Stimulated activated CD4-positive, alpha-beta T cell treated with anti-CD3 and anti-CD28 coated beads, TNF-alpha, amount 100 ng/mL, for 4 hours (primary cell): ENCODE data around the gene TENM4.

ENCODE experiments used
- DNase-seq, 3 experiments: peaks; one replicate each; pipeline ENCODE4 v3.0.0-alpha.2; 2020; ENCODE audit warnings: low read depth in 3 of 3

TENM4 gene

GRCh38 chr11:79304599-79305212 is 136.1 kb downstream of the TENM4 start:
- no peak for DNase-seq

- DNase-seq, result no peak
Measured at GRCh38 chr11:79296141-79296540, 144.7 kb downstream of the TENM4 start.

DNA sequence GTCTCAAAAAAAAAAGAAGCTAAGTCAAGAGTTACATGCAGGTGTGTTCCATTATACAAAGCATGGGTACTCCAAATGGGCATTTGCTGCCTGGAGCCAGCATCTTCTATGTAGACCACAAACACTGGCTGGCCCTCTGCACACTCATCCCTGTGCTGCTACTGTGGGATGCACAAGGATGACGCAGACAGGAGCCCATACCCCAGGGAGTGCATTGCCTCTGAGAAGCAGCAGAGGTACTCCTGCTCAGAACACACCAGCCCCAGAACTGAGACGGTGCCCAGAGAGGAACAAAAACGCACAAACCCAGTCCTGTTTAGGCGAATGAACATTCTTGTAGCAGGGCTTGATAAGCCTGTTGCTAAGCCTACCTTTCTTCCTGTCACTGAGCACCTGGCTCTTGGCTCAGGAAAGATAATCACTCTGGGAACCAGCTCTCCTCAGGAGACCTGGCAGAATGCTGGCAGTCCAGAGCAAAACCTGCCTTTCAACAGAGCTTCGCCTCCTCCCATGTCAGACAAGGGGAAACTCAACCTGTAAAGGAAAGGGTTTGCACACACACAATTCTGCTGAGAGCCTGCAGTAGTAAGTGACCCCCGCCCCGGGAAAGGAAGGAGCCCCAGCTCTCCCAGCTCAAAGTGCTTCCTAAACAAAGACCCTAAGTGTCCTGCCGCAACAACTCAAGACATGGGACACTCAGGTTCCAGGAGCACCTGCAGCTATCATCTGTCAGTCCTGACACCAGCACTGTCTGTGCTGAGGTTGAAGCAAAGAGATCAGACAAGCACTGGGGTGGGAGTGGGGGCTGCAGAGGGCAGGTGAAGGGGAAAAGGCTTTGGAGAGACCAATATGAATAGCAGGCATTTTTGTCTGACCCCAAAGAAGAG is 145.7 kb downstream of the TENM4 start:
- DNase-seq, result no peak

GRCh38 chr11:79291948-79292347 is 148.9 kb downstream of the TENM4 start:
- no peak for DNase-seq

GRCh38 chr11:79290761-79291160 is 150.1 kb downstream of the TENM4 start:
- DNase-seq, result no peak

GRCh38 chr11:79287952-79288351 is 152.9 kb downstream of the TENM4 start:
- no peak for DNase-seq

DNA sequence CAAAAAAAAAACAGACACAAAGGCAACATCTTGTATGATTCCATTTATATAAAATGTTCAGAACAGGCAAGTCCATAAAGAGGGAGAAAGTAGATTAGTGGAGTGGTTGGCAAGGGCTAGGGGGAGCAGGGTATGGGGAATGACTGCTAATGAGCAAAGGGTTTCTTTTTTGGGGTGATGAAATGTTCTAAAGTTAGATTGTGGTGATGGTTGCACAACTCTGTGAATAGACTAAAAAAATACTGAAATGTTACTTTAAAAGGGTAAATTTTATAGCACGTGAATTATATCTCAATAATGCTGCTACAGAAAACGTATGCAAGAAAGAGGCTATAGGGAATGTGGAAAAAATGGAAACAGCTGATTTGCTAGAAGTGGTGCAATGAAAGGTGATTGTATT is 155.1 kb downstream of the TENM4 start:
- no peak for DNase-seq

DNA sequence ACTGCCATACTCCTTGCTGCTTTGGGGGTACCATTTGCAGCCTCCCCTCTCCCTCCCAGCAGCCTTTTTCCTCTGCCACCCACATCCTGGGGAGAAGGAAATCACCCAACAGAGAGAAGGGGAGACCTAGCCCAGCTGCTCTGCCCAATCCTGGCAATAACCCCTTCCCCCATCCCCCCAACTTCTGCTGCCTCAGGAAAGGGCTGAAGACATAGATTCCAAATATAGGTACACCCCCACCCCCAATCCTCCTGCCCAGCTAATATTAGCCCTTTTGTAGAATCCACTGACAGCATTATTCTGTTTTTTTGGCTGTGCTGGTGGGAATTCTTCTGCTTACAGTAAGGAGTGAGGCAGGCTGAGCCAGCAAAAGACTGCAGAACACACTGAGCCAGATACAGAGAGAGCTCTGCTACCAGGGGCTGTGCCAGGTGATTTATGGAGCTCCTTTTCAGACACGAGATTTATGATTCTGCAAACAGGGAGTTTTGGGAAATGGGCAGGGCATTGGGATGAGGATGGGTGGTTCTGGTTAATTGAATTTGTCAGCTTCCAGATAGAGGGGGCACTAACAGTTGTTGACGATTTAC is 164.0 kb downstream of the TENM4 start:
- no peak for DNase-seq

GRCh38 chr11:79274636-79275331 is 166.0 kb downstream of the TENM4 start:
- no peak for DNase-seq

GRCh38 chr11:79273781-79274180 is 167.0 kb downstream of the TENM4 start:
- no peak for DNase-seq

- DNase-seq, result no peak
Measured at GRCh38 chr11:79269611-79270307, 171.1 kb downstream of the TENM4 start.

DNA sequence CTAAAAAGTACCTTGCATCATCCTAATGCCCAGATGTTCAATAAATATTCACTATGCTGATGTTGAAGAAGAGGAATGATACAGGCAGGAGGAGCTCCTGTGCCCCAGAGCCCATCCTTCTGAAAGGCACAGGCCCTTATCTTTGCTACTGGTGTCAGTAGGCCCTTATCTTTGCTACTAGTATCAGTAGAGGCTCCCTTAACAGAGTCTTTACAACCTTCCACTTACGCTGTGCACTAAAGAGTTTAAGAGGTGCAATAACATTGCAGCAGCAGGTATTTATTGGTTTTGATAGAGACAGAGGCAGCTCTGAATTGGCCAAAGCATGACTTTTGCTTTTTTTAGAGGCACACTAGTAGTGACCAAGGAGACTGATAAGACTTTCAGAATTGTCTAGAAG is 174.4 kb downstream of the TENM4 start:
- no peak for DNase-seq

- DNase-seq, result no peak
Measured at GRCh38 chr11:79265756-79266322, 175.0 kb downstream of the TENM4 start.

DNA sequence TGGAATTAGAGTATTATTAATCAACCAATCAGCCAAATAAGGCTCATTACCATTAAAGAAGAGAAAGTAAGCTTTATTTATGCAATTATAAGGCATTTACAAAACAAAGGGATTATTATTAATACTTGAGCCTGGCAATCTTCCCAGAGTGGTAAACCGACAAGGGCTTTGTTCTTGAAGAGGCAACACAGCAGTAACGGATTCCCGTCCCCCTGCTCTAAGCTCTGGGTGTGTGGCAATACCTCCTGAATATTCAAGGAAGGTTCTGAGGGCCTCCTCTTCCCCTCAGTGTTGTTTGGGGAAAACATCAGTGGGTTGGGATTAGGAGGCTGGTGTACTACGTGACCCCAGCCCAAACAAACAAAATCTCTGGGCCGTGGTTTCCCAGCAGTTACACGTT is 176.5 kb downstream of the TENM4 start:
- no peak for DNase-seq

GRCh38 chr11:79263001-79263400 is 177.8 kb downstream of the TENM4 start:
- no peak for DNase-seq

DNA sequence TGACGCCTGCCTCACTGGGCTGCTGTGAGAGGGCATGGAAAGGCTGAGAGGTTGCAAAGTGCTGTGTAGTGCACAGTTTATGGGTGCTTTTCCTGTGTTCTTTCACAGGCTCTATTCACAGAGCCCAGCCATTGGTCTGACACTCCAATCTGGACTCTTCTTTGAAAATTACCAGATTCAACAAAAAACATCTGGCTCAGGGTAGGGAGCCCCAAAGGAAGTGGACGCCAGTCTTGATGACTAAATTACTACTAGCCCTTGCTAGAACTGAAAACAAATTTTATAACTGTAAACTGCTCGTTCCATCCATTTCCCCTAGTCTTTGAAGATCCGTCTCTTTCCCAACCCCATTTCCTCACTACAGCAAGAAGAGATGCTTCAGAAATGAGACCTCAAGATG is 178.6 kb downstream of the TENM4 start:
- no peak for DNase-seq

DNA sequence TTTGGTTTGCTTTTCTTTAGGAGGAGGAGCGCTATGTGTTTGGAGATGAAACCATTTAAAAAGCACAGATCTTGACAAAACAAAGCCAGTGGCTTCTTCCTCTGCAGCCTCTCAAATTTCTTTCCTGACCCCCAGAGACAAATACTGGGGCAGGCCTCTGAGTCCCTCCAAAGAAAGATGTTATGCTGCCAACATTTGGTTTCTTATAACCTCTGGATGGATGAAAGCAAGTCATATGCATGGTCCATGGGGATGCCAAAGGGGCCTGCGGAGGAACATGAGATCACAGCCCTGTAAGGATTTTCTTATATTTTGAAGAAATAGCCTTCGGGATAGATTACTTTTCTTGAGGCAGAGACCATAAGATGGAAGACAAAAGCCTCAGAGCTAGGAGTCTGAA is 179.1 kb downstream of the TENM4 start:
- no peak for DNase-seq

DNA sequence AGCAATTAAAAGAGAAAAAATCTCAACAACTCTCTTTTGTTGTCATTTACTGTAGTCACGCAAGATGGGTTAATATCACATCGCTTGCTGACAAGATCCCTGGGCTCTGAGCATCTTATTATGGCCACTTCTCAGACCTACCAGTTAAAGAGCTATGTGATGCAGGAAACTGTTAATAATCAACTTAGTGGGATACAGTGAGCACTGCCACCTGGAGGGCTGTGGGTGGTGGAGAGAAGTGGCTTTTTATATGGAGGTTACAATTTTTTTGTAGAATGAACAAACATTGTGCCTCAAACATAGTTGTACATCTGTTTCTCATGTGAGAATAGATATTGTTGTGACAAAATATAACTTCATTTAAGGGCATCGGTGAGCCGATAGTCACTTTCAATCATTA is 181.0 kb downstream of the TENM4 start:
- no peak for DNase-seq

DNA sequence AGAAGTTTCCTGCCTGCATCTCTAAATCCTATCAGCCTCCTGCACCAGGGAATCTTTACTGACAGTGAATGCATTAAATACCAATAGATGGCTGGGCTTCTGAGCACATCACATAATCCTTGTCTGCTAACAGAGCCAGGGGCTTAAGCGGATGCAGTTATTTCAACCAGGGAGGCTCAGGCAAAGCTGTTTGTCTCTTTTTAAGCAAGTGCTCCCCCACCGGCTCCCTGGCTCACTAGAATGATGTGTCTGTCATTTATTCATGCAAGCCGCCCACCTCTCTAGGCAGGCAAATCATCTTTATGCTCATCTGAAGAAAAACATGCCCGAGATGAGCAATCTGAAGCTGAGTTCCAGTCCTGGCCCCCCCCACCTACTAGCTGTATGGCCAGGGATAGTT is 182.3 kb downstream of the TENM4 start:
- no peak for DNase-seq

- DNase-seq, result no peak
Measured at GRCh38 chr11:79255965-79256364, 184.9 kb downstream of the TENM4 start.

GRCh38 chr11:79253280-79253679 is 187.6 kb downstream of the TENM4 start:
- no peak for DNase-seq
